ENCODE data around the gene TLE5. TPM values are rescaled to one million over a fixed set of nuclear protein-coding genes. Genes with fewer than 3 reads are reported as not detected.

The TLE5 gene, protein sequence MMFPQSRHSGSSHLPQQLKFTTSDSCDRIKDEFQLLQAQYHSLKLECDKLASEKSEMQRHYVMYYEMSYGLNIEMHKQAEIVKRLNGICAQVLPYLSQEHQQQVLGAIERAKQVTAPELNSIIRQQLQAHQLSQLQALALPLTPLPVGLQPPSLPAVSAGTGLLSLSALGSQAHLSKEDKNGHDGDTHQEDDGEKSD
- total RNA-seq: 100 to 1,000 TPM; 283 to 296 TPM

- ChIA-PET CTCF (interaction anchor here (0.7 to 3.1 kb wide), 5 partner anchors 13 to 101 kb away, joined by 3 to 11 read pairs (median 8); no protein-coding TSS in a partner anchor), POLR2A (interaction anchor here (1.0 to 3.4 kb wide), 3 partner anchors 10 to 117 kb away, joined by 3 to 15 read pairs (median 14); no protein-coding TSS in a partner anchor)
- H3K36me3 Mint-ChIP-seq (ENCODE audit: low read depth): peaks cover 21% of the 10 kb centered on the region
- H3K27me3 Mint-ChIP-seq: no peaks in the 10 kb centered on the region
- peaks cover 29% of the 10 kb centered on the region for H3K4me1 Mint-ChIP-seq (ENCODE audit: low read depth)
- peak within 1 kb of the TSS; percentile 80 for H3K4me3 Mint-ChIP-seq
- peak; percentile 55 for ATAC-seq
- intact Hi-C loops (cut with micrococcal nuclease): loop anchor here (10.0 kb wide), 1 partner anchor 108 kb away; no protein-coding TSS in a partner anchor
- peak within 1 kb of the TSS; percentile 94 for H3K27ac Mint-ChIP-seq
- no peak for TF ChIP-seq CTCF (IDR thresholded peaks at IDR 0.05)
- DNase-seq: peak; percentile 65
- H3K9me3 Mint-ChIP-seq: no peaks in the 10 kb centered on the region
These were observed at the start of gene TLE5 for GRCh38 chr19:3062165-3063105. TLE5 (minus strand) TSS chr19:3062495; CDS start chr19:3062200, 295 bp downstream.

DNA sequence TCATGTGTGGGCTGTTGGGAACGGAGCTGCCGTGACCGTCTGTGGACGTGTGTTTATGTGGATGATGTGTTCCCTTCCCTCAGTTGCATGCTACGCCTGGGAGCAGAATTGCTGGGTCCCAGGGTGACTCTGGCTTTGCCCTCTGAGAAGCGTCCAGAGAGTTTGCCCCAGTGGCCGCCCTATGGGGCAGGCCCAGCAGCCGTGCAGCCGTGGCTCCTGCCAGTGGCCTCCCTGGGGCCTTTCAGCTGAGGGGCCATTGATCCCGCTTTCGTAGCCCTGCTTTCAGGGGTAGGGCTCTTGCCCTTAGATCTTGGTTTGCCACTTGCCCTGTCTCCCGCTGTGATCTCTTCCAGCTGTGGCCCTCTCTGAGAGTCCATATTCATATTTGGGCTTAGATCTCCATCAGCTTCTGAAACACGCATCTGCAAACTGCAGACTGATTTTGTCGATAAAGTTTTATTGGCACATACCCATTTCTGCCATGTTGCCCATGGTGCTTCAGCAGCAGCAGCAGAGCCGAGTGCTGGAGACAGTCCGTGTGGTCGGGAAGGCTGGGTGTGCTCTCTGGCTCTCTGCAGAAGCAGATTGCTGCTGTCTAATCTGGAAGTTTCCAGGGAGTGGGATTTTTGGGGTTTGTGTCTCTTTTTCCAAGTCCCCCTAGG is 49.4 kb upstream of the TLE5 start:
- TF ChIP-seq CTCF (IDR thresholded peaks at IDR 0.05): no peak
- ChIA-PET POLR2A (no interaction called here), CTCF (interaction anchor here (11.9 kb wide), 1 partner anchor 34 kb away, joined by 179 read pairs; no protein-coding TSS in a partner anchor)
- peaks cover 4% of the 10 kb centered on the region for H3K4me1 Mint-ChIP-seq (ENCODE audit: low read depth)
- H3K4me3 Mint-ChIP-seq: no peak overlapping the region
- intact Hi-C loops (cut with micrococcal nuclease): no loop called here
- H3K27ac Mint-ChIP-seq: no peak overlapping the region
- no peaks in the 10 kb centered on the region for H3K36me3 Mint-ChIP-seq (ENCODE audit: low read depth)
- ATAC-seq (no peak), DNase-seq (no peak)
- no peaks in the 10 kb centered on the region for H3K9me3 Mint-ChIP-seq
- no peaks in the 10 kb centered on the region for H3K27me3 Mint-ChIP-seq

GRCh38 chr19:3110126-3110825 is 48.0 kb upstream of the TLE5 start:
- Mint-ChIP-seq H3K4me1 (ENCODE audit: low read depth) (peaks cover 4% of the 10 kb centered on the region), H3K4me3 (no peak overlapping the region), H3K27ac (no peak overlapping the region), H3K36me3 (ENCODE audit: low read depth) (no peaks in the 10 kb centered on the region), H3K9me3 (no peaks in the 10 kb centered on the region), H3K27me3 (no peaks in the 10 kb centered on the region)
- ChIA-PET CTCF (interaction anchor here (0.6 to 11.9 kb wide), 8 partner anchors 16 to 391 kb away, joined by 3 to 179 read pairs (median 10); no protein-coding TSS in a partner anchor), POLR2A (no interaction called here)
- TF ChIP-seq CTCF (IDR thresholded peaks at IDR 0.05): no peak
- DNase-seq (no peak), ATAC-seq (no peak)
- intact Hi-C loops (cut with micrococcal nuclease): no loop called here

GRCh38 chr19:3109491-3109890 is 47.2 kb upstream of the TLE5 start:
- CTCF ChIA-PET: interaction anchor here (1.0 to 11.9 kb wide), 9 partner anchors 17 to 152 kb away, joined by 3 to 179 read pairs (median 9); partner anchors contain the start of gene TLE6
- H3K27me3 Mint-ChIP-seq: no peaks in the 10 kb centered on the region
- intact Hi-C loops (cut with micrococcal nuclease): loop anchor here (10.0 kb wide), 1 partner anchor 145 kb away; no protein-coding TSS in a partner anchor
- H3K9me3 Mint-ChIP-seq: no peaks in the 10 kb centered on the region
- POLR2A ChIA-PET: interaction anchor here (0.5 kb wide), 1 partner anchor 21 kb away, joined by 3 read pairs; no protein-coding TSS in a partner anchor
- DNase-seq (no peak), ATAC-seq (no peak)
- no peak overlapping the region for H3K27ac Mint-ChIP-seq
- TF ChIP-seq CTCF (IDR thresholded peaks at IDR 0.05): no peak
- H3K4me1 Mint-ChIP-seq (ENCODE audit: low read depth): peaks cover 4% of the 10 kb centered on the region
- H3K36me3 Mint-ChIP-seq (ENCODE audit: low read depth): no peaks in the 10 kb centered on the region
- H3K4me3 Mint-ChIP-seq: no peak overlapping the region

Measured in activated CD8-positive, alpha-beta T cell treated with anti-CD3 and anti-CD28 coated beads for 36 hours (primary cell).